Tibial nerve (tissue), 4 donors: ENCODE results near the gene GUCA2B. TPM values are rescaled to one million over a fixed set of nuclear protein-coding genes. Genes with fewer than 3 reads are reported as not detected.

ENCODE experiments used
- DNase-seq, 2 donors: peaks; one replicate each; pipeline ENCODE4 v3.0.0-alpha.2; 2019; ENCODE audit warnings: low spot score in 2 of 2
- H3K27ac ChIP-seq, 4 donors: fragments of 200-600 bp; sonication (generic) in 3 of 4; one replicate each; pipeline ENCODE4 v1.5.1; 2017 to 2019; ENCODE audit warnings: mild to moderate bottlenecking in 1 of 4
- H3K27me3 ChIP-seq, 2 donors: fragments of 200-600 bp; sonication (generic) in 1 of 2; one replicate each; pipeline versions ENCODE4 v1.5.1 to v1.6.0; 2017 to 2019
- H3K36me3 ChIP-seq, 3 donors: fragments of 200-600 bp; sonication (generic); one replicate each; pipeline ENCODE4 v1.5.1; 2018 to 2019
- H3K4me1 ChIP-seq, 4 donors: fragments of 200-600 bp; sonication (generic) in 3 of 4; one replicate each; pipeline ENCODE4 v1.5.1; 2017 to 2019
- H3K4me3 ChIP-seq, 4 donors: fragments of 200-600 bp; sonication (generic) in 3 of 4; one replicate each; pipeline ENCODE4 v1.5.1; 2017 to 2019; ENCODE audit warnings: mild to moderate bottlenecking in 1 of 4, moderate library complexity in 1 of 4
- H3K9me3 ChIP-seq, 4 donors: fragments of 200-600 bp; sonication (generic) in 3 of 4; one replicate each; pipeline ENCODE4 v1.5.1; 2017 to 2019
- EP300 ChIP-seq, 2 donors: sonication (generic); formaldehyde crosslinking; IDR thresholded peaks; one replicate each; pipeline ENCODE4 v1.6.1; 2017; ENCODE audit warnings: antibody characterized with exemption in 2 of 2, mild to moderate bottlenecking in 1 of 2
- POLR2A ChIP-seq, 2 donors: fragments of 450-650 bp; IDR thresholded peaks; one replicate each; pipeline ENCODE4 v1.6.1; 2017; ENCODE audit warnings: antibody characterized with exemption in 2 of 2, mild to moderate bottlenecking in 2 of 2, moderate library complexity in 2 of 2
- WGBS, 2 donors: methylation state at CpG; one replicate each; pipeline ENCODE4 v1.1.5; 2018; 5-methylcytosine and 5-hydroxymethylcytosine counted together
- total RNA-seq, 4 donors: library from RNA; depleted of rRNA; stranded (reverse); fragments of >200 nt; gene quantifications; one replicate each; pipeline ENCODE4 v1.1.0, GENCODE V29; 2016
- TF ChIP-seq, protein P1 (sequence below), 5 experiments: fragments of 200-600 bp in 3 of 5; fragments of 450-650 bp in 2 of 5; sonication (generic) in 3 of 5; IDR thresholded peaks; one replicate each; pipeline ENCODE4 v1.5.1; 2016 to 2019; ENCODE audit warnings: antibody characterized with exemption in 5 of 5, mild to moderate bottlenecking in 3 of 5, moderate library complexity in 2 of 5

GUCA2B gene
- total RNA-seq, 4 donors from 2014 or later = not detected

DNA sequence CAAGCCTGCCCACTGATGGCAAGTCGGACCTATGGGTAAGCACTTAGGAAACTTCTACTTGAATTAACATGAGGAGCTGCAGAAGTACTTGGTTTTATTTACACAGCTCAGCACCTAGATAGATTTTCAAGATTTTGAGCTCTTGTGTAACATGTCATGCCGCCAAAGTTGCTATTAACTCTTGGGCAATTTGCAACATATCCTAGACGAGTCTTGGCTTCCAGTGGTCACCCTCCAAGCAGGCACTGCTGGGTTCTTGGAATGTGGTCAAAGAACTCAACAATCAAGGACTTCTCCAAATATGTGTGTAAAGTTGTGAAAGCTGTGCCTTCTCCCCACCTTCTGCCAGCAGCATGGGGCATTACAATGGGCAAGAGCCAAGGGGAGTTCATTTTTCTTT, 17.8 kb upstream of the GUCA2B start:
- WGBS, 2 donors = 73 to 84% methylated on average over 3 of the region's 3 CpGs
- H3K27ac ChIP-seq = no peak overlapping the region

DNA sequence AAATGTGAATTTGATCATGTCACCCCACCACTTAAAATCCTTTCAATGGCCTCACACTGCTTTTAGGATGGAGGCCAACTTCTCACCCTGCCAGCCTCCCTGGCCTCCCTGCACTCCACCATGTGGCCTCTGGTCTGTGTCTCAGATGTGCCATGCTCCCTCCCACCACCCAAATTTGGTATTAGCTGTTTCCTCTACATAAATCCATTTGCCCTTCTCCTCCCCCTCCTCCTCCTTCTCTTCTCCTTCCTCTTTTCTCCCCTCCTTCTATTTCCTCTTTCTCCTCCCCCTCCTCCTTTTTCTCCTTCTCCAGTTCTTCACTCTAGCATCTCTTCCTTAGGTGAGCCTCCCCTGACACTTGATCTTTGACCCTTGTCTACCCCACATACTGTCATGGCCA, 16.7 kb upstream of the GUCA2B start:
- no peak for DNase-seq

More for the DNA sequence above, 17.8 kb upstream of the GUCA2B start:
- Histone ChIP-seq H3K4me1 (no peaks in the 10 kb centered on the region), H3K36me3 (no peaks in the 10 kb centered on the region), H3K4me3 (no peak overlapping the region), H3K9me3 (no peaks in the 10 kb centered on the region), H3K27me3 (peaks cover 0 to 10% of the 10 kb centered on the region in 2 donors)
- TF ChIP-seq, protein P1, sequence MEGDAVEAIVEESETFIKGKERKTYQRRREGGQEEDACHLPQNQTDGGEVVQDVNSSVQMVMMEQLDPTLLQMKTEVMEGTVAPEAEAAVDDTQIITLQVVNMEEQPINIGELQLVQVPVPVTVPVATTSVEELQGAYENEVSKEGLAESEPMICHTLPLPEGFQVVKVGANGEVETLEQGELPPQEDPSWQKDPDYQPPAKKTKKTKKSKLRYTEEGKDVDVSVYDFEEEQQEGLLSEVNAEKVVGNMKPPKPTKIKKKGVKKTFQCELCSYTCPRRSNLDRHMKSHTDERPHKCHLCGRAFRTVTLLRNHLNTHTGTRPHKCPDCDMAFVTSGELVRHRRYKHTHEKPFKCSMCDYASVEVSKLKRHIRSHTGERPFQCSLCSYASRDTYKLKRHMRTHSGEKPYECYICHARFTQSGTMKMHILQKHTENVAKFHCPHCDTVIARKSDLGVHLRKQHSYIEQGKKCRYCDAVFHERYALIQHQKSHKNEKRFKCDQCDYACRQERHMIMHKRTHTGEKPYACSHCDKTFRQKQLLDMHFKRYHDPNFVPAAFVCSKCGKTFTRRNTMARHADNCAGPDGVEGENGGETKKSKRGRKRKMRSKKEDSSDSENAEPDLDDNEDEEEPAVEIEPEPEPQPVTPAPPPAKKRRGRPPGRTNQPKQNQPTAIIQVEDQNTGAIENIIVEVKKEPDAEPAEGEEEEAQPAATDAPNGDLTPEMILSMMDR (IDR thresholded peaks at IDR 0.05) = no peak
- TF ChIP-seq EP300 (IDR thresholded peaks at IDR 0.05) (no peak), POLR2A (IDR thresholded peaks at IDR 0.05) (no peak)
- no peak for DNase-seq

DNA sequence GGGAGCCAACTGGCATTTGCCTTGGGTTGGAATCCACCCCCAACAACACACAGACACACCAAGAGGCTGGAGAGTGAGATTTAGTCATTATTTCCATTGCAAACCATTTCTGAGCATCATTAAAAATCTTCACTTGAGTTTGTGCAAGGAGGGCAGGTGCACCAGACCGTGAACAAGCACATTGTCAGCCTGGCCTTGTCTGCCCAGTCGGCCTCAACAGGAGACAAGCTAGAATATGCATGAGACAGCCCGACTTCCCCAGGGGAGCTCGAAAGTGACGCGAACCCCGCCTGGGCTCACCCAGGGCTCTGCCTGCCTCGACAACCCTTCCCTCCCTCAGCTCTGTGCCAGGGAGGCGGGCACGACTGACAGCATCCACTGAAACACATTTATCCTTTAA, 15.4 kb upstream of the GUCA2B start:
- TF ChIP-seq EP300 (IDR thresholded peaks at IDR 0.05) = no peak
- TF ChIP-seq, protein P1 (IDR thresholded peaks at IDR 0.05) = no peak
- TF ChIP-seq POLR2A (IDR thresholded peaks at IDR 0.05) = no peak
- H3K27ac ChIP-seq = no peak overlapping the region
- H3K9me3 ChIP-seq = no peaks in the 10 kb centered on the region
- H3K36me3 ChIP-seq = no peaks in the 10 kb centered on the region
- H3K4me1 ChIP-seq = no peaks in the 10 kb centered on the region
- no peak for DNase-seq
- peaks cover 0 to 20% of the 10 kb centered on the region in 2 donors for H3K27me3 ChIP-seq
- H3K4me3 ChIP-seq = no peak overlapping the region
- WGBS, 2 donors = 80 to 88% methylated on average over 10 of the region's 10 CpGs

More for the DNA sequence above, 16.7 kb upstream of the GUCA2B start:
- H3K27me3 ChIP-seq = peaks cover 0 to 12% of the 10 kb centered on the region in 2 donors
- no peak overlapping the region for H3K4me3 ChIP-seq
- H3K4me1 ChIP-seq = no peaks in the 10 kb centered on the region
- TF ChIP-seq POLR2A (IDR thresholded peaks at IDR 0.05) (no peak), EP300 (IDR thresholded peaks at IDR 0.05) (no peak)
- TF ChIP-seq, protein P1 (IDR thresholded peaks at IDR 0.05) = no peak
- H3K36me3 ChIP-seq = no peaks in the 10 kb centered on the region
- H3K9me3 ChIP-seq = no peaks in the 10 kb centered on the region
- H3K27ac ChIP-seq = no peak overlapping the region

DNA sequence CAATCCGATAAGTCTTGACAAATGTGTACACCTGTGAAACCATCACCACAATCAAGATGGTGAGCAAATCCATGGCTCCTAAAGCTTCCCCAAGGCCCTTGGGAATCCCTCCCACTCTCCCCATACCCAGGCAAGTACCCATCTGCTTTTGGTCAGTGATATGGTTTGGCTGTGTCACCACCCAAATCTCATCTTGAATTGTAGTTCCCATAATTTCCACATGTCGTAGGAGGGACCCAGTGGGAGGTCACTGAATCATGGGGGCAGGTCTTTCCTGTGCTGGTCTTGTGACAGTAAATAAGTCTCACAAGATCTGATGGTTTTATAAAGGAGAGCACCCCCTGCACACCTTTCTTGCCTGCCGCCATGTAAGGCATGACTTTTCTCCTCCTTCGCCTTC, 14.6 kb upstream of the GUCA2B start:
- Histone ChIP-seq H3K4me3 (no peak overlapping the region), H3K4me1 (no peaks in the 10 kb centered on the region), H3K36me3 (no peaks in the 10 kb centered on the region), H3K27me3 (peaks cover 0 to 22% of the 10 kb centered on the region in 2 donors), H3K27ac (no peak overlapping the region), H3K9me3 (no peaks in the 10 kb centered on the region)
- 86 to 94% methylated on average over 4 of the region's 4 CpGs for WGBS, 2 donors
- TF ChIP-seq POLR2A (IDR thresholded peaks at IDR 0.05) (no peak), EP300 (IDR thresholded peaks at IDR 0.05) (no peak)
- TF ChIP-seq, protein P1 (IDR thresholded peaks at IDR 0.05) = no peak
- no peak for DNase-seq

DNA sequence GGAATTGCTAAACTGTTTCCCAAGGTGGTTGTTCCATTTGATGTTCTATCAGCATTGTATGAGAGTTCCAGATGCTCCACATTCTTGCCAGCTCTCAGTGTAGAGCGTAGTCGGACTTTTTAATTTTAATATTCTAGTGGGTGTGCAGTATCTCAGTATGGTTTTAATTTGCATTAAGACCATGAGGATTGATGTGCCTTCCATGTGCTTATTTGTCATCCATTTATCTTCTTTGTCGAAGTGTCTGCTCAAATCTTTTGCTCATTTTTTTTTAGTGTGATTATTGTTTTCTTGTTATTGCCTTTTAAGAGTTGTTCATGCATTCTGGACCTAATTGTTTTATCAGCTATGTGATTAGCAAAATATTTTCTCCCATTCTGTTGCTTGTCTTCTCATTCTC, 13.8 kb upstream of the GUCA2B start:
- WGBS, 2 donors = 90 to 93% methylated on average over 3 of the region's 3 CpGs
- H3K36me3 ChIP-seq = no peaks in the 10 kb centered on the region
- H3K9me3 ChIP-seq = no peaks in the 10 kb centered on the region
- no peak for DNase-seq
- H3K27me3 ChIP-seq = peaks cover 0 to 26% of the 10 kb centered on the region in 2 donors
- no peaks in the 10 kb centered on the region for H3K4me1 ChIP-seq
- no peak overlapping the region for H3K27ac ChIP-seq
- no peak overlapping the region for H3K4me3 ChIP-seq
- TF ChIP-seq, protein P1 (IDR thresholded peaks at IDR 0.05) = no peak
- no peak for TF ChIP-seq POLR2A (IDR thresholded peaks at IDR 0.05)
- TF ChIP-seq EP300 (IDR thresholded peaks at IDR 0.05) = no peak
